NCI-H1417 (cell line): ENCODE measurements around the gene CA10.

Source experiments
- DNase-seq, 3 experiments: peaks; one replicate each; lab custom pipeline; 2025; lab: John Stamatoyannopoulos, UW

Gene CA10

GRCh38 chr17:51951741-51952140 lies 206.8 kb downstream of the CA10 start:
- DNase-seq = no peak

- DNase-seq = no peak
Measured at GRCh38 chr17:51948128-51948527, 210.4 kb downstream of the CA10 start.

- DNase-seq = peak in 1 of 3 experiments; percentile 39
Measured at GRCh38 chr17:51947160-51947735, 211.3 kb downstream of the CA10 start.

GRCh38 chr17:51946311-51946710 lies 212.2 kb downstream of the CA10 start:
- no peak for DNase-seq

- no peak for DNase-seq
Measured at GRCh38 chr17:51941272-51941671, 217.2 kb downstream of the CA10 start.

- DNase-seq = no peak
Measured at GRCh38 chr17:51937264-51937663, 221.2 kb downstream of the CA10 start.

- no peak for DNase-seq
Measured at GRCh38 chr17:51935477-51935876, 223.0 kb downstream of the CA10 start.

GRCh38 chr17:51933647-51934046 lies 224.9 kb downstream of the CA10 start:
- no peak for DNase-seq

- DNase-seq = no peak
Measured at GRCh38 chr17:51926448-51926847, 232.1 kb downstream of the CA10 start.

- DNase-seq = no peak
Measured at GRCh38 chr17:51921500-51921899, 237.0 kb downstream of the CA10 start.

- no peak for DNase-seq
Measured at GRCh38 chr17:51914577-51914976, 243.9 kb downstream of the CA10 start.

- DNase-seq = no peak
Measured at GRCh38 chr17:51913491-51914205, 244.9 kb downstream of the CA10 start.

GRCh38 chr17:51912939-51913338 lies 245.6 kb downstream of the CA10 start:
- no peak for DNase-seq

GRCh38 chr17:51911237-51911636 lies 247.3 kb downstream of the CA10 start:
- no peak for DNase-seq

GRCh38 chr17:51909971-51910370 lies 248.5 kb downstream of the CA10 start:
- DNase-seq = no peak

GRCh38 chr17:51908841-51909537 lies 249.5 kb downstream of the CA10 start:
- no peak for DNase-seq

GRCh38 chr17:51907041-51907440 lies 251.5 kb downstream of the CA10 start:
- DNase-seq = no peak

GRCh38 chr17:51904379-51904778 lies 254.1 kb downstream of the CA10 start:
- DNase-seq = no peak

- no peak for DNase-seq
Measured at GRCh38 chr17:51901242-51901641, 257.3 kb downstream of the CA10 start.

GRCh38 chr17:51891936-51892335 lies 266.6 kb downstream of the CA10 start:
- DNase-seq = no peak

- DNase-seq = no peak
Measured at GRCh38 chr17:51890710-51891109, 267.8 kb downstream of the CA10 start.

GRCh38 chr17:51888816-51889215 lies 269.7 kb downstream of the CA10 start:
- DNase-seq = no peak

GRCh38 chr17:51876986-51877385 lies 281.5 kb downstream of the CA10 start:
- no peak for DNase-seq
